Transverse colon (tissue), 3 donors: ENCODE data around the gene SPATA6.

Experiments used
- POLR2A ChIP-seq: fragments of 450-650 bp; IDR thresholded peaks from one replicate; pipeline ENCODE4 v1.6.1; 2016; ENCODE audit warnings: antibody characterized with exemption, mild to moderate bottlenecking, moderate library complexity
- TF ChIP-seq, protein P1 (sequence below), 5 experiments: fragments of 200-600 bp in 3 of 5; fragments of 450-650 bp in 2 of 5; sonication (generic) in 3 of 5; IDR thresholded peaks; 1 replicate in 2 of 5; 2 replicates in 3 of 5; pipeline ENCODE4 v1.5.1; 2016 to 2017; ENCODE audit warnings: antibody characterized with exemption in 5 of 5, inconsistent platforms in 3 of 5, mild to moderate bottlenecking in 2 of 5, moderate library complexity in 1 of 5

- TF ChIP-seq, protein P1, sequence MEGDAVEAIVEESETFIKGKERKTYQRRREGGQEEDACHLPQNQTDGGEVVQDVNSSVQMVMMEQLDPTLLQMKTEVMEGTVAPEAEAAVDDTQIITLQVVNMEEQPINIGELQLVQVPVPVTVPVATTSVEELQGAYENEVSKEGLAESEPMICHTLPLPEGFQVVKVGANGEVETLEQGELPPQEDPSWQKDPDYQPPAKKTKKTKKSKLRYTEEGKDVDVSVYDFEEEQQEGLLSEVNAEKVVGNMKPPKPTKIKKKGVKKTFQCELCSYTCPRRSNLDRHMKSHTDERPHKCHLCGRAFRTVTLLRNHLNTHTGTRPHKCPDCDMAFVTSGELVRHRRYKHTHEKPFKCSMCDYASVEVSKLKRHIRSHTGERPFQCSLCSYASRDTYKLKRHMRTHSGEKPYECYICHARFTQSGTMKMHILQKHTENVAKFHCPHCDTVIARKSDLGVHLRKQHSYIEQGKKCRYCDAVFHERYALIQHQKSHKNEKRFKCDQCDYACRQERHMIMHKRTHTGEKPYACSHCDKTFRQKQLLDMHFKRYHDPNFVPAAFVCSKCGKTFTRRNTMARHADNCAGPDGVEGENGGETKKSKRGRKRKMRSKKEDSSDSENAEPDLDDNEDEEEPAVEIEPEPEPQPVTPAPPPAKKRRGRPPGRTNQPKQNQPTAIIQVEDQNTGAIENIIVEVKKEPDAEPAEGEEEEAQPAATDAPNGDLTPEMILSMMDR (IDR thresholded peaks at IDR 0.05) = no peak
- TF ChIP-seq POLR2A = no peak
Observed at GRCh38 chr1:48332115-48332514, 139.9 kb downstream of the SPATA6 start.
